Activated CD8-positive, alpha-beta memory T cell treated with anti-CD3 and anti-CD28 coated beads, Interleukin-2, amount 10 ng/mL, durations not matched to agents 7 days and 5 days (primary cell): Measurements from ENCODE around the gene DNAH5. TPM values are rescaled to one million over a fixed set of nuclear protein-coding genes. Genes with fewer than 3 reads are reported as not detected.

Experiments
- ATAC-seq: fragments of 150-1000 bp; cut with Tn5 transposase; one replicate; pipeline ENCODE4 v1.10.0; 2021; ENCODE audit warnings: moderate library complexity
- CTCF ChIA-PET: fragments of 350-600 bp; sonication (Branson Sonifier 250); formaldehyde crosslinking; loops from one replicate; lab custom pipeline; 2021; ENCODE audit warnings: antibody characterized with exemption; lab: Charles Lee
- DNase-seq: peaks from one replicate; pipeline ENCODE4 v3.0.0-alpha.2; 2020
- H3K27ac Mint-ChIP-seq: one replicate; pipeline ENCODE4 v1.8.0; 2021; ENCODE audit warnings: mild to moderate bottlenecking, mixed read lengths
- H3K27me3 Mint-ChIP-seq: one replicate; pipeline ENCODE4 v1.8.0; 2021; ENCODE audit warnings: mixed read lengths
- H3K36me3 Mint-ChIP-seq: one replicate; pipeline ENCODE4 v1.8.0; 2021; ENCODE audit warnings: mild to moderate bottlenecking, mixed read lengths
- H3K4me1 Mint-ChIP-seq: one replicate; pipeline ENCODE4 v1.8.0; 2021; ENCODE audit warnings: mixed read lengths
- H3K4me3 Mint-ChIP-seq: one replicate; pipeline ENCODE4 v1.8.0; 2021; ENCODE audit warnings: mild to moderate bottlenecking, moderate library complexity, mixed read lengths
- H3K9me3 Mint-ChIP-seq: one replicate; pipeline ENCODE4 v1.8.0; 2022; ENCODE audit warnings: low read depth, mixed read lengths
- total RNA-seq, 2 experiments: library from RNA; stranded (reverse); gene quantifications; one replicate each; pipeline ENCODE4 v1.2.3, GENCODE V29; 2021

DNAH5 gene
- total RNA-seq, 2 experiments from 2014 or later, result not detected

- Mint-ChIP-seq H3K27ac (no peak overlapping the region), H3K4me3 (no peak overlapping the region)
These were observed 294.8 kb downstream of the DNAH5 start for GRCh38 chr5:13649656-13650055.

GRCh38 chr5:13648822-13649221, 295.7 kb downstream of the DNAH5 start:
- ATAC-seq (no peak), DNase-seq (no peak)
- Mint-ChIP-seq H3K9me3 (peaks cover 12% of the 10 kb centered on the region), H3K27me3 (no peaks in the 10 kb centered on the region), H3K36me3 (no peaks in the 10 kb centered on the region), H3K4me3 (no peak overlapping the region), H3K4me1 (no peaks in the 10 kb centered on the region), H3K27ac (no peak overlapping the region)
- CTCF ChIA-PET, result no interaction called here

More at GRCh38 chr5:13649656-13650055, 294.8 kb downstream of the DNAH5 start:
- CTCF ChIA-PET, result no interaction called here
- Mint-ChIP-seq H3K36me3 (no peaks in the 10 kb centered on the region), H3K4me1 (no peaks in the 10 kb centered on the region), H3K9me3 (peaks cover 14% of the 10 kb centered on the region), H3K27me3 (no peaks in the 10 kb centered on the region)
- no peak for DNase-seq
- ATAC-seq, result no peak

- H3K9me3 Mint-ChIP-seq, result peaks cover 3% of the 10 kb centered on the region
- no peak overlapping the region for H3K27ac Mint-ChIP-seq
- no peaks in the 10 kb centered on the region for H3K36me3 Mint-ChIP-seq
- H3K4me3 Mint-ChIP-seq, result no peak overlapping the region
- CTCF ChIA-PET, result no interaction called here
- ATAC-seq (no peak), DNase-seq (no peak)
- no peaks in the 10 kb centered on the region for H3K27me3 Mint-ChIP-seq
- H3K4me1 Mint-ChIP-seq, result no peaks in the 10 kb centered on the region
These were observed 300.8 kb downstream of the DNAH5 start for GRCh38 chr5:13643734-13644133.

DNA sequence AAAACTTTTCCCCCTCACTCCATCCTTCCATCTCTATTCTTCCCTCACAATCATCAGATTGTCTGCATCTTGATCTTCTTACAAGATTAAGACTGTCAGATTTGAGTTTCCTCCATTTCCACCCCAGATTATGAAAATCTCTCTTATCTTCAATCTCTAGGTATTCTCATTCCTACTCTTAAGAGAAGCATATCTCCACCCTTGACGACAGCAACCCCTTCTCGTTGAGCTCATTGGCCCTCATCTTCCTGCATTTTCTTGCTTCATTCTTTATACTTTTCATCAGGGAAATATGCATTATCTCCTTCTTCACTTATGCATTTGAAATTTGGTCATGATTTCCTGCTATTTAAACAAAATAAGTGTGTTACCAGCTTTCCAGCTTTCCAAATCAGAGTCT, 301.3 kb downstream of the DNAH5 start:
- H3K27ac Mint-ChIP-seq, result no peak overlapping the region
- H3K36me3 Mint-ChIP-seq, result no peaks in the 10 kb centered on the region
- H3K4me3 Mint-ChIP-seq, result no peak overlapping the region
- DNase-seq (no peak), ATAC-seq (no peak)
- no peaks in the 10 kb centered on the region for H3K4me1 Mint-ChIP-seq
- H3K27me3 Mint-ChIP-seq, result no peaks in the 10 kb centered on the region
- CTCF ChIA-PET, result no interaction called here
- peaks cover 2% of the 10 kb centered on the region for H3K9me3 Mint-ChIP-seq

Other genes starting within 250 kb of the DNAH5 start
- 10 to 100 TPM in 1 of 2 experiments, 1 to 10 TPM in 1; 5.7 to 15.7 TPM for gene TRIO, start 198.7 kb upstream of the DNAH5 start, total RNA-seq